ENCODE results near the gene VILL. TPM values are rescaled to one million over a fixed set of nuclear protein-coding genes. Genes with fewer than 3 reads are reported as not detected.

The VILL gene
- total and polyA plus RNA-seq, 2 of the 8 experiments (the other 6 are each of a cell fraction or from before 2014, with no cell fraction given), result 4.1 to 4.2 TPM

DNA sequence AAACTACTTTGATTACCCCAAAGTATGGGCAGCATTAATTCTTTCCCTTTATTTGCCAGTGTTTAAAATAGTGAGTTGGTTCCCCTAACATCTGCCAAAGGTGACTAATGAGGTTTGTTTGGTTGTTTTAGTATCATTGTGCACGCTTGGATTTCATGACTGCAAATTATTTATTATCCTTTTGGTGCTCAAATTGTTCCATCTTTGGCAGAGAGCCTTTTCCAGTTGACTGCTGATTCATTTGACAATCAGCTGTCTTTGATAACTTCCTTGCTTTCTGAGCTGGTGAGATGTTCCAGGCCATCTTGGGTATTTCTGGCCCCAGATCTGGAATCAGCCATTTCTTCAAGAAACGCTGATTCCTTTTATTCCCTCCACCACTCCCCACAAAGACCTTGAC lies 57.3 kb downstream of the VILL start:
- no peak overlapping the region for H3K18ac ChIP-seq (ENCODE audit: extremely low read depth, low read length)
- H4K8ac ChIP-seq (ENCODE audit: extremely low read depth, insufficient read depth, low read length), result no peak overlapping the region
- H4K5ac ChIP-seq (ENCODE audit: insufficient read length, low read depth, low read length), result no peak overlapping the region
- no peak overlapping the region for H2BK12ac ChIP-seq (ENCODE audit: low read depth, low read length)
- WGBS, 2 experiments (ENCODE audit: extremely low coverage in 1 of 2, insufficient coverage in 1 of 2, insufficient read length in 1 of 2, insufficient replicate concordance in 2 of 2, low coverage in 1 of 2, low lambda C conversion rate in 2 of 2, missing lambda C conversion rate in 1 of 2), result 77% methylated on average over 2 of the region's 2 CpGs; no CpG with 5 or more reads in 1 of the 2 experiments
- ChIA-PET POLR2A (ENCODE audit: partially characterized antibody) (no interaction called here), CTCF (ENCODE audit: partially characterized antibody) (no interaction called here)
- no peaks in the 10 kb centered on the region for H3K4me1 ChIP-seq (replicated peaks in 1 of 4; ENCODE audit: control insufficient read depth in 3 of 4, insufficient read depth in 4 of 4, low read length in 3 of 4)
- H3K4ac ChIP-seq (replicated peaks; ENCODE audit: insufficient read length, low read depth, low read length), result no peak overlapping the region
- H3K36me3 ChIP-seq (ENCODE audit: control insufficient read depth in 2 of 4, insufficient read depth in 4 of 4, low read length in 3 of 4), result no peaks in the 10 kb centered on the region
- H3K23ac ChIP-seq (ENCODE audit: insufficient read length), result no peak overlapping the region
- H3K27ac ChIP-seq (ENCODE audit: low read depth, low read length), result no peak overlapping the region
- H2AK5ac ChIP-seq (ENCODE audit: low read depth, low read length), result no peak overlapping the region
- no peak overlapping the region for H2BK20ac ChIP-seq (ENCODE audit: low read length)
- H3K4me2 ChIP-seq (ENCODE audit: insufficient read depth in 1 of 2, low read depth in 2 of 2, low read length in 2 of 2), result no peak overlapping the region
- no peak overlapping the region for H3K9ac ChIP-seq (replicated peaks in 1 of 4; ENCODE audit: extremely low read depth in 1 of 4, low read depth in 3 of 4, low read length in 3 of 4)
- H2BK15ac ChIP-seq (ENCODE audit: low read length), result no peak overlapping the region
- no peaks in the 10 kb centered on the region for H4K20me1 ChIP-seq (replicated peaks in 1 of 2; ENCODE audit: control insufficient read depth in 1 of 2, insufficient read depth in 2 of 2, low read length in 2 of 2)
- no peak overlapping the region for H4K91ac ChIP-seq (replicated peaks; ENCODE audit: insufficient read length, low read length)
- H2BK5ac ChIP-seq (ENCODE audit: low read depth, low read length), result no peak overlapping the region
- H3K14ac ChIP-seq (ENCODE audit: insufficient read length), result no peak overlapping the region
- no peaks in the 10 kb centered on the region for H3K79me1 ChIP-seq (ENCODE audit: low read depth, low read length)
- no peaks in the 10 kb centered on the region; a peak in 1 of 7 replicates for H3K27me3 ChIP-seq (replicated peaks in 1 of 4; ENCODE audit: control insufficient read depth in 3 of 4, extremely low read depth in 1 of 4, insufficient read depth in 3 of 4, low read length in 3 of 4)
- FAIRE-seq (no peak), DNase-seq (ENCODE audit: low read depth in 1 of 2, low spot score in 2 of 2) (no peak)
- no peaks in the 10 kb centered on the region for H3K79me2 ChIP-seq (ENCODE audit: control insufficient read depth in 1 of 2, insufficient read depth in 2 of 2, low read length in 2 of 2)
- no peak overlapping the region for H3K4me3 ChIP-seq (ENCODE audit: extremely low read depth in 1 of 4, insufficient read depth in 2 of 4, low read depth in 3 of 4, low read length in 4 of 4)
- H2AFZ ChIP-seq (ENCODE audit: low read length), result no peak overlapping the region
- H3K9me3 ChIP-seq (ENCODE audit: insufficient read depth in 2 of 2, low read depth in 1 of 2, low read length in 1 of 2), result peaks cover 8 to 14% of the 10 kb centered on the region in 2 experiments; a peak in 3 of 4 replicates
- H3K23me2 ChIP-seq (ENCODE audit: low read depth, low read length), result no peaks in the 10 kb centered on the region
- no peak overlapping the region for H2BK120ac ChIP-seq (replicated peaks; ENCODE audit: low read depth, low read length)
- no peak overlapping the region for H3K56ac ChIP-seq (replicated peaks; ENCODE audit: insufficient read length, low read depth, low read length)
- no peak for TF ChIP-seq POU5F1 (IDR thresholded peaks at IDR 0.05; ENCODE audit: low read depth, low read length)
